GM21515 (cell line): ENCODE measurements around the gene SNRK.
A peak's percentile ranks its signal among the peaks of the same experiment; 100 is the strongest.

Experiments used
- ATAC-seq: cut with Tn5 transposase; IDR thresholded peaks from one replicate; pipeline ENCODE4 v1.9.1; 2021; ENCODE audit not compliant: unreplicated experiment

The SNRK gene, protein sequence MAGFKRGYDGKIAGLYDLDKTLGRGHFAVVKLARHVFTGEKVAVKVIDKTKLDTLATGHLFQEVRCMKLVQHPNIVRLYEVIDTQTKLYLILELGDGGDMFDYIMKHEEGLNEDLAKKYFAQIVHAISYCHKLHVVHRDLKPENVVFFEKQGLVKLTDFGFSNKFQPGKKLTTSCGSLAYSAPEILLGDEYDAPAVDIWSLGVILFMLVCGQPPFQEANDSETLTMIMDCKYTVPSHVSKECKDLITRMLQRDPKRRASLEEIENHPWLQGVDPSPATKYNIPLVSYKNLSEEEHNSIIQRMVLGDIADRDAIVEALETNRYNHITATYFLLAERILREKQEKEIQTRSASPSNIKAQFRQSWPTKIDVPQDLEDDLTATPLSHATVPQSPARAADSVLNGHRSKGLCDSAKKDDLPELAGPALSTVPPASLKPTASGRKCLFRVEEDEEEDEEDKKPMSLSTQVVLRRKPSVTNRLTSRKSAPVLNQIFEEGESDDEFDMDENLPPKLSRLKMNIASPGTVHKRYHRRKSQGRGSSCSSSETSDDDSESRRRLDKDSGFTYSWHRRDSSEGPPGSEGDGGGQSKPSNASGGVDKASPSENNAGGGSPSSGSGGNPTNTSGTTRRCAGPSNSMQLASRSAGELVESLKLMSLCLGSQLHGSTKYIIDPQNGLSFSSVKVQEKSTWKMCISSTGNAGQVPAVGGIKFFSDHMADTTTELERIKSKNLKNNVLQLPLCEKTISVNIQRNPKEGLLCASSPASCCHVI

DNA sequence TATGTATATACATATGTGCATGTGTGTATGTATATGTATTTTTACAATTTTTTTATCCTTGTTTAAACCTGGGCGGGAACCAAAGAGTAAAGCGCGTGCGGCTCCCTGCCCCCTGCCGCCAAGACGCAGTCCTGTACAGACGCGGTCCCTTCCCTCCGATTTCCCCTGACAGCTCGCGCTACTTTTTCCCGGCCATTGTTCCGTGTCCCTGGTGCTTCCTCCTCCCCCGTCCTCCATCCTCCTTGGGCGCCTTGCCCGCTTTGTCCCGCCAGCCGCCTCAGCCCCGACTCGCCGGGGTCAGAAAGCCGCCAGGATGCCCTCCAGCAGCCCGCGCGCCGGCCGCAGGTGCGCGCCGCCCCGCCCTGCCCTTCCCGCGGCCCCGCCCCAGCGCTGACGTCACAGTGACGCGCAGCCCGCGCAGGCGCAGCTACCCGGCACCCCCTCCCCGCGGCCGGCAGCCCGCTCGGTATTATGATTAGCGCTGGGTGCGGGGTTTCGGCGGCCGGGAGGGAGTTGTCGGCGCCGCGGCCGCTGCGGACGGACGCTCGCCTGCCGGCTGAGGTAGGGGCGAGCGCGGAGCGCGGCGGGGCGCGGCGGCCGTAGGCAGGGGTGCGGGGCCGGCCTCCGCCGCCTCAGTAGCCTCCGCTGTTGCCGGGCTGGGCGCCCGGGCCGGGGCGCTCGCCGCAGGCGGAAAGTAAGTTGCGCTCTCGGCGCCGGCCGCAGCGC is at the start of gene SNRK:
TSS of gene SNRK (plus strand) at position 426 of the 726 bp plus-strand sequence. CDS start 16,664 bp downstream, outside the sequence.
- peak; percentile 87 for ATAC-seq

DNA sequence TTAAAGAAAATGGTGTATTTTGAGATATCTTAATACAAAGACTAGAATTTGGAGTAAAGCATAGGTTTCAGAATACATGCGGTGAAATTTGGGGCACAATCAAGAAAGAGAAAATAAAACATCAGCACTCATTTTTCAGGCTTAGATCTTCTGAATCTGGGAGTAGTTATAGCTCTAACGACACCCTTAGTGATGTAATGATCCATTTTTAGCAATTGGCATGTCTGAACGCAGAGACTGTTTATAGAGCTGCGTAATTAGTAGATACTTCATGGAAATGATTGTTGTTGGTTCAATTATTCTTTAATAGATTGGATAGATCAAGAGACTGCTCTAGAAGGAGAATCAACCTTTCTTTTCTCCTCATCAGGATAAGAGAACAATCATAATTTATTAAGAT is 47.5 kb upstream of the SNRK start:
- no peak for ATAC-seq

DNA sequence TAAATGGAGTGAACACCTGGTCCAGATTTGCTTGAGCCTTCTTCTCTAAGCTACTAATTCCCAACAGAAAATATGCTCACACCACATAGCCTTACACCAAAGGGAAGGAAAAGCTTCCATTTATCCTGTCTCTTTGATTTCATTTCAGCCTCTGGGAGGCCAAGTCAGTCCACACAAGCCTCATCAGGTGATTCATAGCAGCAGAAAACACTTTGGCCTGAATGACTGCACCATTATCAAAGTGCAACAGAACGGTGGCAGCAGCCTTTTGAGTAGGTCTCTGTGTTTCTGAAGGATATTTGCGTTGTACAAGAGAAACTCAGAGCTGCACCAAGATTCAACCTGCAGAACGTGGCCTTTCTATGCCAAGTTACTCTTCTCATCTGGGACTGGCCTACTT is 46.6 kb upstream of the SNRK start:
- ATAC-seq, result no peak

DNA sequence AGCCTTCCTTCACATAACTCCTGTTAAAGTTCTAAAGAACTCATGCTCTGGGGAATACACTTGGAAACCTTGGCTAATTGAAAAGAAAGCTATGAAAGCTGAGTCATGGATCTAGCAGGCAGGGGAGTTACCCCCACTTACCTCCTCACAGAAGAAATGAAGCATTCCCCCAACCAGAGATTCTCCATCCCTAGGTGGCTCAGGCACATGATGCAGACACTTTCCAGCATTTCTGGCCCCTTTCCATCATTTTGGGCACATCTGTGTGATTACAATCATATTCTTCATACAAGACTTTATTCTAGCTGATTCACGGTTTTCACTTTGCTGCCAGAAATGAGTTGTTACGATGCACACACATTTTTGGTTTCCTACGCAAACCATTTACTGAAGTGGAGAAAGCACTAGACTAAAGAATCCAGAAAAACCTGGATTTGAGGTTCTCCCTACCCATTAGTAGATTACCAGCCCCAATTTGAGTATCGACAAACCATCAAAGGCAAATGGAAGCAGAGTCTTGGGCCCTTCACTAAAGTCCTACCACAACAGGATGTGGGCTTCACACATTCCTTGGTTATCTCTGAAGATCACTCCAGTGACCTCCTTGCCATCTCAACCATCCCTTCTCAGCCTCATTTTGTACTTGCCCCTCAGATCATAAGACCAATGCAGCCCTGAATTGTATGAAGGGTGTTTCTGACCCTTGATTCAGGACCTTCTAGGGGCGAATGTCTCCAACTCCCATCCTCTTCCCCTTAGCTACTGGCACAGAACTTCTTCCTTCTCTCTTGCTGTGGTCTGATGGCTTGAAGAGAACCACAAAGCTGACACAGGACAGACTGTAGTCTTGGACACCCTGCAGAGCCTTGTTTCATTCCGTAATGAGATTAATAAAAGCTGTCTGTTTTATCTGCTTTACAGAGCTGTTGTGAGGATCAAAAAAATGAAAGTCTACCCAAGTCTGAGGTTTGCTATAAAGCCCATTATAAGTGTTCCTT is 42.5 kb upstream of the SNRK start:
- no peak for ATAC-seq

DNA sequence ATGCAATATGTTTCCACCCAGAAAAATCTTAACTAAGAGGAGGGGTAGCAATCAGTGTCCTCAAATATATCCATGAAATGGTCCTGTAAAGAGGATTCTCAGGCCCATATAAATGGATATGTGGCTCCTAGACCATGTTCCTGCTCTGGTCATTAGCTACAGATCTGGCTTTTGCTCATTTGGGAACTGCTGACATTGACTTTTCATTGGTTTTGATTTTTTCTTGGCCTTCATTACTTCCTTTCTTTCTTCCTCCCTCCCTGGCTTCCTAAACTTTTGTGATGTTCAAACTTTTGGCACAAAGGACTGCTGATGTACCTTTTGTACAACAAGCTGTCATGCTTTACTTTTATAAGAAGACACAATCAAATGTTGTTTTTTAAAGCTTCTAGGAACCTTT is 41.6 kb upstream of the SNRK start:
- ATAC-seq, result no peak

DNA sequence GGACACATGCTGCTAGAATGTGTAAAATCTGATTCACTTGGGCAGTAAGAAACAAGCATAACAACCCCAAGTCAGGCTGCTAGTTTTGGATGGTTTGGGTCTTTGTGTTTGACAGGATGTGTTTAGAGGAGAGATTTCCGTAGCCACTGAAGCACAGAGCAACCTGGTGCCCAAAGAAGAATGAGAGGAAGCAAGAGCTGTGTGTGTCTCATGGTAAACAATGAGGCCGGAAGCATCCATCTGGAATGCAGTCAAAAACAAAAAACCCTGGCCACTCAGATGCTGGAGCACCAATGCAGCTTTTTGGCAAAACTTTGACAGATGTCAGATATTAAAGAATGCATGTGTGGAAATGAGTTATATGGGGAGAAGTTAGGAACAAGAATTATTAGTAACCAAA is 39.4 kb upstream of the SNRK start:
- ATAC-seq, result no peak

DNA sequence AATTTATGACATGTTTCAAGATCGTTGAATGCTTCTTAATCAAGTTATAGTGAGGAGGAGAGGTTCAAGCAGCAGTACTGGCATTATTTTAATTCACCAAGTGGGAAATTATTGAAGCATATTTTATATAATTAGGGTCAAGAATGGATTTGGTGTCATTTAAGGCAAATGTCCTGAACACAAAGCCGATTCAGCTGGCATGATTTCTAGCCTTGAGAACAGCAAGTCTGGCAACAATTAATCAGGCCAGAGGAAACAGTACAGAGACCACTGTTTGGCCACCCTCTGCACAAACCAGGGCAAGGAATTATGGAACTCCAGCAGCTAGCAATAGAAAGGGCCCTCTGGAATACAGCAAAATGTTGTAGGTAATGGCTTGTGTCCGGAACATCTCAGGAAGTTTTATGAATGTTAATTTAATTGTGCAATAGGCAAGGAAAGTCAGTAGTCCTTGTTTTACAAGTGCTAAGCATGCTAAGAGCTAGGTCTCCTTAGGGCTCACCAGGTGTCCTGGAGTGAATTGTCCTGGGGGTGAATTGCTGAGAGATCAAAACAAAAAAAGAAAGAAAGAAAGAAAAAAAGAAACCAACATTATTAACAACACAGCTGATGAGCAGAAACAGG is 38.7 kb upstream of the SNRK start:
- ATAC-seq, result no peak

DNA sequence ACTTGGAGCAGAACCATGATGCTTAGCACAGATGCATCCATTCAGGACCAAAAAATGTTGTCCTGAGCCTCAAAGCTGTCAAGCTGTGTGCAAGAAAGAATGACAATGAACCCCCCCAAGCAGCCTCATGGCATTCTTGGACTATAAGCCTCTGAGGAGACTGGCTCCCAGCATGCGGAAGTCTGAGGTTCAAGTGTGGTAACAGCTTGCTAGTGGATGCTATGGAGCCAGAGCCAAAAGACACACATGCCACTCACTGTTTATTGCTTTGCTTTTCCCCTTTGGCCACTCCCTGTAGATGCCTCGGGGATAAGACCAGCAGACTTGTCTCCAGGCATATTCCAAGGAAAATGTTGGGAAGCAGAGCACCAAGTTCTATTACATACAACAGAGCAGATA is 38.2 kb upstream of the SNRK start:
- no peak for ATAC-seq

DNA sequence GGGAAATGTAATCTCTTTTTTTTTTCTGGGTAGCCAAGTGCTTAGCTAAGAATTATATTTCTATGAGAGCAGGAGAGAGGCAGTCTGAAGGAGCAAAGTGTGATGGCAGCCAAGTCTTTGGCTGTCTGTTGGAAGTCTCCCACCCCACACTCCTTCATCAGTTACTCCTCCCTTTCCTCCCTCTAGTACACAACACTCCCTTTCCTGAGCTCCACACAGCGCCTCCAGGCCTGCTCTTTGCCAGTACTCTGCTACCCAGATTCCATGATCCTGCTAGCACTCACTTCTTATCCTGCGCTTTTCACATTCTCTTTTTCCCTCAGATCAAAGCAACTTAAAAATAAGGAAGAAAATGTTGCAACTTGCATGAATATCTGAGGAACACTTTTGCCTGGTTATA is 37.4 kb upstream of the SNRK start:
- ATAC-seq, result no peak

DNA sequence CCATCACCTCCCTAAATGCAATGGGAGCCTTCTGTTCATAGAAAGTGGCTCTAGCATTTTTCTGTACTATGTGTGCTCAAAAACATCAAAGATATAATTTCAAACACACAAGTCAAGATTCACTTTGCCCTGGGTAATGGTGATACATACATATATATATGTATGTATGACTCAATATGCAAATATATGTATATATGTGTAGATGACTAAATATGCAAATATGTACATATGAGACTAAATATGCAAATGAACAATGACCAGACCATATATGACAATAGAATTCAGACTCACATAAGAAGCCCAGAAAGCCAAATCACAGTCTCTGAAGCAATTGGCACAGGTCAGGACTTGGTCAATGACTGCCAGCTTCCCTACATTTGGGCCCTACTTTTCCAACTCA is 36.9 kb upstream of the SNRK start:
- no peak for ATAC-seq

DNA sequence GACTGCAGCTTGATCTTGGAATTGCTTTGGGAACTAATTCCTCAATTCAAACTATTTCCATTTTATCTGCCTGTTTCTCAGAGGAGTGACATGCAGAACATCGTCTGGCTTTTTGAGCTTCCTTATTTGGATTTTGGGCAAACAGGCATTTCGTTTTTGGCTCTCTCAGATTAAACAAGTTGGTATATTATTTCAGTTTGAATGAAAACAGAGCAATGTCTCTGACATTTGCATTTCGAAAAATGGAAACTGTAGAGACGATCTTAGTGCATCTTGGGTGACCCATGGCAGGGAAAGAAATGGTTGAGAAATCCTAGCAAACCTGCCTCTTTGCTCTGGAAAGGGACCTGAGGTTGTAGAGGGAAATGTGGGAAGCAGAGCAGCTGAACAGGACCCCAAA is 33.0 kb upstream of the SNRK start:
- ATAC-seq, result no peak

DNA sequence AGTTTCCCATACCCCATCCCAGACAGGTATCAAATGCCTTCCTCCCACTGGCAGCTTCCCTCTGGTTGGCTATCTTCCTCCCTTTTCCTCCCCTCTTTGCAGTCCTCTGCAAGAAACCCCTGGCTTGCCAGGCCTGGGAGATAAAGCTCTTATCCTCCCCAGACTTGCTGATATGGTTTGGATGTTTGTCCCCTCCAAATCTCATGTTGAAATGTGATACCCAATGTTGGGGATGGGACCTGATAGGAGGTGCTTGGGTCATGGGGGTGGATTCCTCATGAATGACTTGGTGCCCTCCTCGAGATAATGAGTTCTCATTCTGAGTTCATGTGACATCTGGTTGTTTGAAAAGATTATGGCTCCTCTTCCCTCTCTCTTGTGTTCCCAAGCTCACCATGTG is 32.2 kb upstream of the SNRK start:
- ATAC-seq, result no peak

DNA sequence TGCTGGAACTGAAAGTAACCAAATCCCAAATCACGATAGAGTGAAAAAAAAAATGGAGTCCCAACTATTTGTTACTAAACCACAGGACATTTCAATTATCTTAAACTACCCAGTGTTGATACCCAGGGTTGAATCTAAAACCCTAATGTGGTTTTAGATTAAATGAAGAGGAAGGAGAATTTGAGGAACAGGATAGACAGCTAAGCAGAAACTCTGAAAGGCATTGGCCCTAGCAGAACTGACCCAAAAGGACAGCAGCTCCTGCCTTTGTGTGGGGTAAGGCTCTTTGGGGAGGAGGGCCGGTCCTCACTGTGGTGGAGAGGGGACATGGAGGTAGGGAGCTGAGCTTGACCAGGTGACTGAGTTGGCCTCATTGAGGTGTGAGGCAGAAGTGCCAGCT is 30.7 kb upstream of the SNRK start:
- ATAC-seq, result no peak

DNA sequence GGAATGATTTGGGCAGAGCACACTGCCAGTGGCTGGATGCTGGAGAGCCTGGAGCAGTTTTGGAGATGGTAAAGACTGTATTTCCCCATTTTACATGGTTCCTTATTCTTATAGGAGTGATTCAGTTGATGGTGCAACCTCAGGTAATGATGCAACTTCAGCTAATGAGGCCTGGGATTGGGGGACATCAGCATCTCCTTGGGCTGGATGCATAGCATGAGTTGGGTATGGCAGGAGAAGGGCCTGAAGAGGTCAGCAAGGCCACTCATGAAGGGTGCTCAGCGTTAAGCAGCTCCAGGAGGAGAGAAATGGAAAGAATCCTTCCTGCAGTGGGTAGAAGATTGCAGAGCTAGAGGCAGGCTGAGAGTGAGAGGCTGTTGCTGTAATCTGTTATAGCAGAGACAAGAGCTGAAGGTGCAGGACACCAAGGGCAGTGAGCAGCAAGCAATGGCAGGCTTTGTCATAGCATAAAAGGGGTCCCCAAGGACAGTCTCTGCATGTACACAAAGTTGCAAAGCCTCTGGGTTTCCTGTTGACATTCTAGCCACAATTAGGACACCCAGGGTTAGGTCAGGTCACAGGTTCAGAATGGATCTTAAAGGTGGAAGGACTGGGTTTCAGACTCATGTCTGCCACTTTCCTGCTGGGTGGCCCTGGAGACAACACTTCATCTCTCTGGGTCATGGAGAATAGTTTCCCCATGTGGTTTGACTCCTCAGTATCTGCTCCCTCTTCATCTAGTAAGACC is 29.5 kb upstream of the SNRK start:
- ATAC-seq, result no peak

DNA sequence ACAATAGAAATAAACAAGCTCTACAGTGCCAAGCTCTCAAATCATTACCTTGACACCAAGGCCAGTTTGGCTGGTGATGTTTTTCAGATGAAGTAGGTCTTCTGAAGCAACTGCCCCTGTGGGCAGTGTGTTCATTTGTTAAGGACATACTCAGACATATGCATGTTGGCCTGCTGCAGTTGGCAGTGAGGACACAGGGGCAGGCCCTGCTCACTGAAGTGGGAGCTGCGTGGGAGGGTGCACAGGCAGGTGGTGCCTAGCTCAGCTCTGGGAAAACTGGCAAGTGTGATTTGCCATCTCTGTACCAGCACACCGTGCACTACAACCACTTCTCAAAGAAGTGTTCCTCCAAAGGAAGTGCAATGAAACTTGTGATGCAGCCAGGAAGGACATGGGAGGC is 28.5 kb upstream of the SNRK start:
- no peak for ATAC-seq

DNA sequence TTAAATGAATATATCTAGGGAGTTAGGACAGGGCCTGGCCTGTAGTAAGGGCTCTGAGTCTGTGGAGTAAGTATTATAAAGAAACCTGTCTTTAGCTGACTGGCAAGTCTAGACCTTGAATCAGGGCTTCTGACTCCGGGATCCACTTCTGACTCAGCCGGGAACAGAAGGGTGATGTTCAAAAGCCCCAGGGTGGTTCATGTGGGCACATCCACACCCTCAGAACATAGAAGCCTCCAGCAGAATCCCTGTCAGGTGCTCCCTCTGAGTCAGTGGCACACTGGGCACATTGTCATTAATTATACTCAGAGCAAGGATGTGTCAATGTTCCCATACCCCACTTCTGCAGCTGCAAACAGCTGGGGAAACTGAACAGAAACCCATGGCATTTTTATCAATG is 26.7 kb upstream of the SNRK start:
- ATAC-seq, result no peak

DNA sequence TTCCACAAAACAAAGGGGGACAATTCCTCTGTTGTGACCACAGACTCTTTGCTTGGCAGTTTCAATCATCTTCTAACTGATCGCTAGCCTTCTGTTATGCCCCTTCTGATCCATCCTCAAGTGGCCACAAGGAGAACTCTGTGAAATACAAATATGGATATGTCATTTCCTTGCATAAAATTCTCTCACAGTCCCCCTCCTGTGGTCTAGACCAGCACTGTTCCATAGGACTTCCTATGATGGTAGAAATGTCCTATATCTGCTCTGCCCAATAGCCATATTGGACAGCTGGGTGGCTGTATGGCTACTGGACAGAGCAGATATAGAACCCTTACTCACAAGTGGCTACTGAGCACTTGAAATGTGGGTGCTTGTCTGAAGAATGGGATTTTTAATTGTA is 25.9 kb upstream of the SNRK start:
- no peak for ATAC-seq

DNA sequence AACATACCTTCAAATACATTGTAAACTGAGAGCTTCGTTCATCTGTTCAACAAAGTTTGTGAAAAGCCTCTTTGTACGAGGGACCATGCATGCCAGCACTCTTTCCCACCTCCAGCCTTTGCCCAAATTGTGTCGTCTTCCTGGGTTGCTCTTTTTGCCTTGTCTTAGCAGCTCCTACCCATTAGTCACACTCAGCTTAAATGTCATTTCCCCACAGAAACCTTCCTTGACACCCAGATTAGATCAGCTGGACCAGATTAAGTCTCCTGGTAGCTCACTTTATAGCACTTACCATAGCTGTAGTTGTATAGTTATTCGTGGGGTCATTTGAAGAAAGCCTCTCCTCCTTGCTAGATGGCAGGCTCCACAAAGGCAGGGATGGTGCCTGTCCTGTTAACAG is 24.1 kb upstream of the SNRK start:
- ATAC-seq, result no peak

DNA sequence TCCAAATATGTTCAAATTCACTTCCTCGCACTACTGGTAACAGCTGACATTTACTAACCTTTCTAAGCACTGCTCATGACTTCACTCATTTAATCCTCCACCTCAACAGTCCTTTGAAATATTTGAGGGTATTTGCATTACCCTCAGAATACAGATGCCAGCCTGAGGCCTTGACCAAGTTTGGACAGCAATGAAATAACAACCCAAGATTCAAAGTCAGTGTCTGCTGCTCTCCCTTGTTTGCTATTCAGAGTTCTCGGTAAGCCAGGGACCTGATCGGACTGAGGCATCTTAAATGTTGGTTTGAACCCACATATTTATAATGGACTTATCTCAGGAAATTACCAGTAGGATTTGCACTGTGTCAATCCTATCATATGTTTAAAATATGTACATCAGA is 19.9 kb upstream of the SNRK start:
- no peak for ATAC-seq

DNA sequence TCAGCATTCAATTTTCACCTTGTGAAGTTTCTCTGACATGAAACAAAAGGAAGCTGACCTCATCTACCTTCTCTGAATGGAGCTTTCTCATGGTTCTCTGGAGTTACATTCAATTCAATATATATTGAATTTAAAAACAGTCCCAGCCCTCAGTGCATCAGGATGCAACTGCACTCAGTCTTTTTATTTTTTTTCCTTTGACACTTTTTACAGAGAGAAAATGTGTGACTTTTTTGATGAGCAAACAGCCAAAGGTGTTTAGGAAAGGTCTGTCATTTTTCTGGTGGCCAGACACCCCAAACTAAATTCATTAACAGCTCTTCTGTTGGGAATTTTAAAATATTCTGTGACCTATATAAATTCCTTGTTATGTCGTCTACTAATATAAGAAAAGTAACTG is 19.3 kb upstream of the SNRK start:
- ATAC-seq, result no peak
